CD4-positive, alpha-beta T cell (primary cell): Measurements from ENCODE around the gene VTI1A. TPM values are rescaled to one million over a fixed set of nuclear protein-coding genes. Genes with fewer than 3 reads are reported as not detected.

Experiments
- ATAC-seq: fragments of 200-7000 bp; cut with Tn5 transposase; one replicate; pipeline ENCODE4 v1.10.0; 2022; ENCODE audit warnings: mild to moderate bottlenecking; ENCODE audit not compliant: poor library complexity
- CTCF ChIA-PET: fragments of 350-600 bp; sonication (Branson Sonifier 250); formaldehyde crosslinking; loops from one replicate; lab custom pipeline; 2021; ENCODE audit warnings: antibody characterized with exemption, inconsistent platforms; lab: Charles Lee
- POLR2A ChIA-PET: fragments of 350-600 bp; sonication (Branson Sonifier 250); formaldehyde crosslinking; loops from one replicate; lab custom pipeline; 2021; ENCODE audit warnings: antibody characterized with exemption, inconsistent platforms; lab: Charles Lee
- DNase-seq, 14 experiments: peaks; one replicate each; pipeline ENCODE4 v3.0.0-alpha.2; 2013 to 2020; ENCODE audit warnings: mixed read lengths in 2 of 14
- H3K27ac ChIP-seq, 2 donors: one replicate each; pipeline versions ENCODE4 v1.5.1 to v1.7.0; 2013; ENCODE audit warnings: low read length in 2 of 2, low read depth in 1 of 2, mild to moderate bottlenecking in 1 of 2
- H3K27me3 ChIP-seq, 2 experiments: 1 replicate in 1 of 2; 2 replicates in 1 of 2; pipeline versions ENCODE4 v1.6.1 to v1.7.0; 2013; ENCODE audit warnings: low read length in 2 of 2, control low read depth in 1 of 2, mild to moderate bottlenecking in 1 of 2, moderate library complexity in 1 of 2; ENCODE audit not compliant: insufficient read depth in 2 of 2, control insufficient read depth in 1 of 2
- H3K36me3 ChIP-seq: one replicate; pipeline ENCODE4 v1.6.1; 2013; ENCODE audit warnings: low read length, control low read depth; ENCODE audit not compliant: insufficient read depth
- H3K4me1 ChIP-seq: one replicate; pipeline ENCODE4 v1.6.1; 2013; ENCODE audit warnings: low read length, control low read depth; ENCODE audit not compliant: insufficient read depth
- H3K4me3 ChIP-seq: one replicate; pipeline ENCODE4 v1.5.1; 2013; ENCODE audit warnings: mild to moderate bottlenecking, low read length, moderate library complexity
- H3K9me3 ChIP-seq, 2 experiments: 1 replicate in 1 of 2; 2 replicates in 1 of 2; pipeline versions ENCODE4 v1.6.1 to v1.7.0; 2013; ENCODE audit warnings: low read length in 2 of 2, mild to moderate bottlenecking in 2 of 2, control low read depth in 1 of 2, moderate library complexity in 1 of 2; ENCODE audit not compliant: control insufficient read depth in 1 of 2, insufficient read depth in 1 of 2
- H3K27ac Mint-ChIP-seq: one replicate; pipeline ENCODE4 v1.8.0; 2020; ENCODE audit warnings: mixed read lengths
- H3K27me3 Mint-ChIP-seq: one replicate; pipeline ENCODE4 v1.8.0; 2021; ENCODE audit warnings: mixed read lengths
- H3K36me3 Mint-ChIP-seq: one replicate; pipeline ENCODE4 v1.8.0; 2021; ENCODE audit warnings: low read depth, mixed read lengths
- H3K4me1 Mint-ChIP-seq: one replicate; pipeline ENCODE4 v1.8.0; 2021; ENCODE audit warnings: low read depth, mixed read lengths
- H3K4me3 Mint-ChIP-seq: one replicate; pipeline ENCODE4 v1.8.0; 2020; ENCODE audit warnings: mild to moderate bottlenecking, mixed read lengths
- H3K9me3 Mint-ChIP-seq: one replicate; pipeline ENCODE4 v1.8.0; 2020; ENCODE audit warnings: mixed read lengths
- intact Hi-C, 2 experiments: fragments of 100-400 bp; cut with DNase I in 1 of 2; cut with micrococcal nuclease in 1 of 2; formaldehyde crosslinking; loops; one replicate each; pipeline versions ENCODE4 v1.15.1 to v1.9.0; 2023 to 2025; cut with DNase I, micrococcal nuclease
- total RNA-seq, 174 experiments: library from RNA in 2 of 174; stranded (reverse) in 2 of 174; gene quantifications; one replicate each; pipeline ENCODE4 v1.2.3 and lab custom pipeline; 2021 to 2026
- TF ChIP-seq, protein P1 (sequence below): fragments of 200-600 bp; IDR thresholded peaks from one replicate; pipeline ENCODE4 v1.8.0; 2022; ENCODE audit warnings: antibody characterized with exemption, mild to moderate bottlenecking

Gene VTI1A
- total RNA-seq, 2 experiments from 2014 or later: 54.5 to 56.5 TPM

DNA sequence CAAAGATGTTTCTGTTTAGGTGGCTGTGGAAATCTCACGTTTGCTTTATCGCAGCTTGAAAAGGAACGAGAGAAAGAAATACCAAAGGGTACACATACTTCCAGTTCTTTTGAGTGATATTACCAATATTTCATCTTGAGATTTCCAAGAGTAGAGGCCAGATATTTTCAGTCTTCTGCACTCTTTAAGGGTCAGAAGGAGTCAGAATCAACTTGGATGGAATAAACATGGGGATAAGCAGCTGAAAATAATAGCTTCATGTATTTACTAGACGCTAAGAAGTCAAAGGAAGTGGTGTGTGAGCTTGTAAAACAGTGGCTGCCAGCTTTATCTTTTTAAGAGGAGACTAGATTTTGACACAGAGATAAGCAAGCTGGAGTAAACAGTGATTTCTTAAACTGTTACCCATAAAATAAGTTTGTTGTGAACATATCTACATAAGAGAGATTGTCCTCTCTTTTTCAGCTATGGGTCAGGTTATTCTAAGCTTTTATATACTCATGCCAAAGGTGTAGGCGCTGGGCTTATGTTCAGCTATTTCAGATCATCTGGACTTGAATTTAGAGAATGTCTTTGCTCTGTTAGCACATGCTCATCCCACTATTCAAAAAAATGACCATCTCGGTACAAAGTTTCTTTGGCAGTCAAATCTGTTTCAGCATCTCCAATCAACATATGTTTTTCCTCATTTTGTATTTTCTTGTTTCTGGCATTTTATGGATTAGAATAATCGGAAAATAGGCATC is 332.2 kb downstream of the VTI1A start:
- Histone ChIP-seq H3K36me3 (no peaks in the 10 kb centered on the region), H3K4me1 (no peaks in the 10 kb centered on the region), H3K27me3 (no peaks in the 10 kb centered on the region), H3K27ac (no peak overlapping the region), H3K4me3 (no peak overlapping the region), H3K9me3 (no peaks in the 10 kb centered on the region)
- Mint-ChIP-seq H3K9me3 (no peaks in the 10 kb centered on the region), H3K4me1 (no peaks in the 10 kb centered on the region), H3K36me3 (peaks cover 27% of the 10 kb centered on the region), H3K27ac (no peak overlapping the region), H3K4me3 (no peak overlapping the region), H3K27me3 (no peaks in the 10 kb centered on the region)
- TF ChIP-seq, protein P1, sequence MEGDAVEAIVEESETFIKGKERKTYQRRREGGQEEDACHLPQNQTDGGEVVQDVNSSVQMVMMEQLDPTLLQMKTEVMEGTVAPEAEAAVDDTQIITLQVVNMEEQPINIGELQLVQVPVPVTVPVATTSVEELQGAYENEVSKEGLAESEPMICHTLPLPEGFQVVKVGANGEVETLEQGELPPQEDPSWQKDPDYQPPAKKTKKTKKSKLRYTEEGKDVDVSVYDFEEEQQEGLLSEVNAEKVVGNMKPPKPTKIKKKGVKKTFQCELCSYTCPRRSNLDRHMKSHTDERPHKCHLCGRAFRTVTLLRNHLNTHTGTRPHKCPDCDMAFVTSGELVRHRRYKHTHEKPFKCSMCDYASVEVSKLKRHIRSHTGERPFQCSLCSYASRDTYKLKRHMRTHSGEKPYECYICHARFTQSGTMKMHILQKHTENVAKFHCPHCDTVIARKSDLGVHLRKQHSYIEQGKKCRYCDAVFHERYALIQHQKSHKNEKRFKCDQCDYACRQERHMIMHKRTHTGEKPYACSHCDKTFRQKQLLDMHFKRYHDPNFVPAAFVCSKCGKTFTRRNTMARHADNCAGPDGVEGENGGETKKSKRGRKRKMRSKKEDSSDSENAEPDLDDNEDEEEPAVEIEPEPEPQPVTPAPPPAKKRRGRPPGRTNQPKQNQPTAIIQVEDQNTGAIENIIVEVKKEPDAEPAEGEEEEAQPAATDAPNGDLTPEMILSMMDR: no peak
- CTCF ChIA-PET: no interaction called here
- ATAC-seq (no peak), DNase-seq (no peak)
- POLR2A ChIA-PET: no interaction called here
- intact Hi-C loops: no loop called here

- Histone ChIP-seq H3K27me3 (no peaks in the 10 kb centered on the region), H3K9me3 (no peaks in the 10 kb centered on the region), H3K4me1 (no peaks in the 10 kb centered on the region), H3K36me3 (no peaks in the 10 kb centered on the region), H3K4me3 (no peak overlapping the region), H3K27ac (no peak overlapping the region)
- H3K9me3 Mint-ChIP-seq: peaks cover 4% of the 10 kb centered on the region
- CTCF ChIA-PET: no interaction called here
- H3K36me3 Mint-ChIP-seq: peaks cover 46% of the 10 kb centered on the region
- no peaks in the 10 kb centered on the region for H3K4me1 Mint-ChIP-seq
- no peak for DNase-seq
- intact Hi-C loops: no loop called here
- no peak for ATAC-seq
- POLR2A ChIA-PET: no interaction called here
- H3K27ac Mint-ChIP-seq: no peak overlapping the region
- no peaks in the 10 kb centered on the region for H3K27me3 Mint-ChIP-seq
- TF ChIP-seq, protein P1: no peak
- no peak overlapping the region for H3K4me3 Mint-ChIP-seq
Measured at GRCh38 chr10:112782200-112782907, 335.3 kb downstream of the VTI1A start.

GRCh38 chr10:112783351-112784021 is 336.5 kb downstream of the VTI1A start:
- H3K36me3 Mint-ChIP-seq: peaks cover 52% of the 10 kb centered on the region
- no peaks in the 10 kb centered on the region for H3K4me1 Mint-ChIP-seq
- Histone ChIP-seq H3K36me3 (no peaks in the 10 kb centered on the region), H3K9me3 (no peaks in the 10 kb centered on the region), H3K4me1 (no peaks in the 10 kb centered on the region), H3K27ac (no peak overlapping the region), H3K27me3 (no peaks in the 10 kb centered on the region), H3K4me3 (no peak overlapping the region)
- ChIA-PET CTCF (no interaction called here), POLR2A (no interaction called here)
- no peaks in the 10 kb centered on the region for H3K27me3 Mint-ChIP-seq
- DNase-seq (no peak), ATAC-seq (no peak)
- peaks cover 9% of the 10 kb centered on the region for H3K9me3 Mint-ChIP-seq
- no peak overlapping the region for H3K4me3 Mint-ChIP-seq
- H3K27ac Mint-ChIP-seq: no peak overlapping the region
- TF ChIP-seq, protein P1: no peak
- intact Hi-C loops: no loop called here
